DND-41 (cell line): ENCODE results near the gene GPRIN1.

Experiments used
- CTCF ChIP-seq: IDR thresholded peaks from 2 replicates; pipeline ENCODE4 v1.5.1; 2012; ENCODE audit warnings: borderline replicate concordance, low read length, moderate library complexity, mild to moderate bottlenecking; ENCODE audit not compliant: poor library complexity, severe bottlenecking; ENCODE audit errors: extremely low read depth
- EZH2 ChIP-seq: IDR thresholded peaks from 3 replicates; pipeline ENCODE4 v1.6.1; 2012; ENCODE audit warnings: borderline replicate concordance, low read depth, mild to moderate bottlenecking, moderate library complexity, low read length, inconsistent platforms; ENCODE audit not compliant: severe bottlenecking

GRCh38 chr5:176647843-176648473 is 38.0 kb upstream of the GPRIN1 start:
- TF ChIP-seq EZH2, result no peak
- TF ChIP-seq CTCF, result no peak
